Smooth muscle cell of the brain vasculature (primary cell): ENCODE results near the gene ROPN1B.

Experiments
- DNase-seq: peaks from one replicate; pipeline ENCODE4 v3.0.0-alpha.2; 2012; ENCODE audit warnings: low read depth, low spot score

ROPN1B gene

DNA sequence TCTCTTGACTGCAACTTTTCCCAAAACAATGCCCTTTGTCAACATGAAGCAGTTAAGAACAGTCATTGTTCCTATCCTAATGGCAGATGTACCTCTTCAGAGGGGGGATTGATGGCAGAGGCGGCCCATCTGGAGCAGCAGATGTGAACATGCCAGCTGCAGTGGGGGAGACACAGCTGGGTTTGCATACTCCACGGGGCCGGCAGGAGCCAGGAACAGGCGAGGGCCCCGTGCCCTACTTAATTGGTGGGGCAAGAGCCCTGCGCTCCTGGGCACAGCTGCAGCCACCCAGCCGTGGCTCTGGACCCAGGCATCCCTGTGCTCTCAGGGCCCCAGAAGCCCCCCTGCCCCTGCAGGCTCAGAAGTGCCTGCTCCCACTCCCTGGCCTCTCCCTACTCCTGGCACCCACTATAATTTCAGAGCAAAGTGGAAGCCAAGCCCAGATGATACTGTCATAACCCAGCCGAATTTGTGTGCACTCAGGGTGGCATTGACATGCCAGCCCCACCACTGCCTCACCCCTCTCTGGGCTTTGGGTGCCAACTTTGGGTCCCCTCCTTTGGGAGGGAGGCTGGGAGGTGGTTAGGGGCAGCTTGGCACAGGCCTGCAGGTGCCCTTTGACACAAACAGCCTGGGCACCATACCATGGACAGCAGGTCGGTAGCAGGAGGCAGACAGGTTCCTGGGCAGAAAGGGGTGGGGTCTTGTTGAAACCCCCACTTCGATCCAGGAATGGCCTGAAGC lies 34.6 kb downstream of the ROPN1B start:
- DNase-seq = no peak

DNA sequence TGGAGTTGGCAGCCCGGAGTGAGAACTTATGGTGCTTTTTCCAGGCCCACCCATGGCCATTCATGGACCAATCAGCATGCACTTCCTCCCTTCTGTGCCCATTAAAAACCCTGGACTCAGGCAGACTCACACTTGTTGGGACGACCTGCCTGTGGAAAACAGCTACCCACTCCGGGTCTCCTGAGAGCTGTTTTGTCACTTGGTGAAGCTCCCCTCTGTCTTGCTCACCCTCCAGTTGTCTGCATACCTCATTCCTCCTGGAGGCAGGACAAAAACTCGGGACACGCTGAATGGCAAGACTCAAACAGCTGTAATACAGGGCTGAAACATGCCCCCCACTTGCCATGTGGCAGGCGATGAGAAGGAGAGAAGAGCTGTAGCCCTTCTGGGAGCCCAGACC lies 35.2 kb downstream of the ROPN1B start:
- no peak for DNase-seq

DNA sequence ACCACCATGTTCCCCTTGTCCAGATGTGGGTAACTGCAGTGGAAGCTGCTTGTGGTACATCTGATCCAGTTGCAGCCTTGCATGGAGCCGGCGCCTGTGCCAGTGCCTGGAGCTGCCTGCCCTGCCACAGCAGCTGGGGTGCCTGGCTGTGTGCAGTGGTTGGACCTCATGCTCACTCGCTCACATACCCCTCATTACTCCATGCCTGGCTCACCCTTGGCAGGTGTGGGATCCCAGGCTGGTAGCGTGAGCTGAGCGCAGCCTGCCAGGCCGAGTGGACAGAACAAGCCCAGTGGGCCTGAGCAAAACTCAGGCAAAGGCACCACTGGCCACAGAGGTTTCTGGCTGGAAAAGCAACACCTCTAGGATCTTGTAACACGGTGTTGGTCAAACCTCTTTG lies 35.7 kb downstream of the ROPN1B start:
- no peak for DNase-seq

DNA sequence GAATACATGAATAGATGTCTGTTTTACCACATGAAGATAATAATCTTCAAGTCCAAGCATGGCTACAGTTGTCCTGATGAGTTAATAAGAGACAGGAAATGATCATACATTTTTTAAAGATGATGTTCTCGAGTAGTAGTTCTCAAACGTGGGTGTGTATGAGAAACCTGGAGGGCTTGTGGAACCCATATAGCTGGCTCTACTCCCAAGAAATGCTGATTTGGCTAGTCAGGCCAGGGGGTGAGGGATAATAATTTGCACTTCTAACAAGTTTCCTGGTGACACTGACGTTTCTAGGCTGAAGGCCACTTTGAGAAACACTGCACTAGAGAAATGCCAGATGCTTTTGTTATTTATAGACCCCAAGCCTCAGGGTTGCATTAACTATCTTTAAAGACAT lies 37.0 kb downstream of the ROPN1B start:
- no peak for DNase-seq

DNA sequence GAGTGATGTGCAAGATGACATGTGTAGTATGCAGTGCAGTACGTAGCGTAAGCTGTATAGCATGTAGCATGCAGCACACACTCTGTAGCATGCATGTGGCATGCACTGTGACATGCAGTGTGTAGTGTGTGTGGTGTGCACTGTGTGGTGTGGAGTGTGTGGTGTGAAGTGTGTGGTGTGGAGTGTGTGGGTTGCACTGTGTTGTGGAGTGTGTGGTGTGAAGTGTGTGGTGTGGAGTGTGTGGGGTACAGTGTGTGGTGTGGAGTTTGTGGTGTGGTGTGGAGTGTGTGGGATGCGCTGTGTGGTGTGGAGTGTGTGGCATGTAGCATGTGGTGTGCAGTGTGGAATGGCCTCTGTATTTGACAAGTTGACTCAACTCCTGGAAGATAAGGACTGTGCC lies 39.2 kb downstream of the ROPN1B start:
- DNase-seq = no peak

DNA sequence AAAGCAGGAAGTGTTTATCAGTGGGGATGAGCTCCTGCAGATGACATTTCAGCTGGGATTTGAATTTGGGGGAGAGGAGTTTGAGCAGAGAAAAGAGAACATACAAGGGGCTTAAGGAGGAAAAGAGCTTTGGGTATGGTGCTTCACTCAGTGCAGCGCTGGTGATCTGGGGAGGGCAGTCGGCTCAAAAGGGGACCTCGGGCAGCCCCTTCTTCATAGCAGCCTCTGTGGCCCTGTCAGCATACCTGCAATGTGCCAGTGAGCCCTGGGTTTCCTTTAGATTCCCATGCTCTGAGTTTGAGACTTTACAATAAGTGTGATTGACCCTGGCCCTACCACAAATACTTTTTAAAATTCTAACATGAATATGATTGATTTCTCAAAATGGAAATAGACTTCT lies 40.2 kb downstream of the ROPN1B start:
- no peak for DNase-seq

DNA sequence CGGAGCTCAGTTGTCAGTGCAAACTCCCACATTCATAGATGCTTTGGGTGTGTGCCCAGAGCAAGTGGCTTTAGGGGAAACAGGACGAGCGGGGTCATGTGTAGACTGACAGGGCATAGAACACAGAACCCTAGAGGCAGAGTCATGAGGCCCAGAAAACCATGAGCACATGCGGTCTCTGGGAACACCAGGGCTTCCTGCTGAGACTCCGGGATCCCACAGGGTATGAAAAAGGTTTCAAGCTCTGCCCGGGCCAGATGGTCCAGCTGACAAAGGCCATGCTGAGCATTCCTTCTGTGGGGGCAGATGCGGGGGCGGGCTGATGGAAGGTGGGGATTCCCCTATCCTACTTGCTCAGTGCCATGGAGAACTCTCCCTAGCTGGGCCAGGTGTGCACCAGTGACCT lies 44.8 kb downstream of the ROPN1B start:
- peak; percentile 36 for DNase-seq

DNA sequence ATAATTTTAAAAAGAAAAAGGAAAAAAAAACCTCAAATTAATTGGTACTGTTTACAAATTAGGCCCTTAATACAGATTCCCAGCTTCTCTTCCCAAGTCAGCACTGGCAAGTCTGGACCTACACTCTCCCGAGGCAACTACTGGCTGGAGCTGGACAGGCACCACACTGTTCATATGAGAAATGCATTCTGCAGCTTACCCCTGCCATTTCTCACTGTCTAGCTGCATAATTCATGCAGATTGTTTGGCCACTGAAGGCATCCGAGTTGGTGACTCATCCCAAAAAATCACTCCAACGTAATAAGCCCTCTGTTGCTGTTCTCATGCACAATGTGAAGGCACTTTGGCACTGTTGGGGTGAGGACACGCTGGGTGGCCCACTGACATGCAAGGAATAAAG lies 45.3 kb downstream of the ROPN1B start:
- no peak for DNase-seq

DNA sequence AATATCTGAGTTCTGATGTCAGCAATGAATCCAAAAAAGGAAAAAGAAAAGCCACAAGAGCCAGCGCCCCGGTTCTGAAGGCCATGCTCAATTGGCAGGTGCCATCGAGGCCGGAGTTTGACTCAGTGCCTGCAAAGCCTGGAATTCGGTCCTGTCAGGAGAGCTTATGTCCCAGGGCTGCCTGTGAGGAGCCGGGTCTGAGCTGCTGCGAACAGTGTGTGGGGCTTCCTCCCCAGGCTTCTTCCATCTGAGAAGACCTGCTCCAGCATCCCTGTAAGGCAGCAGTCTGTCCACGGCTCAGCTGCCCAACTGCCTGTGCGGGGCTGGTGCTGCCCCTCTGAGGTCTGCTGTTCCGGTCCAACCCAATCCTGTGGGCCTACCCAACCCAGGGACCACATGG lies 46.1 kb downstream of the ROPN1B start:
- no peak for DNase-seq

DNA sequence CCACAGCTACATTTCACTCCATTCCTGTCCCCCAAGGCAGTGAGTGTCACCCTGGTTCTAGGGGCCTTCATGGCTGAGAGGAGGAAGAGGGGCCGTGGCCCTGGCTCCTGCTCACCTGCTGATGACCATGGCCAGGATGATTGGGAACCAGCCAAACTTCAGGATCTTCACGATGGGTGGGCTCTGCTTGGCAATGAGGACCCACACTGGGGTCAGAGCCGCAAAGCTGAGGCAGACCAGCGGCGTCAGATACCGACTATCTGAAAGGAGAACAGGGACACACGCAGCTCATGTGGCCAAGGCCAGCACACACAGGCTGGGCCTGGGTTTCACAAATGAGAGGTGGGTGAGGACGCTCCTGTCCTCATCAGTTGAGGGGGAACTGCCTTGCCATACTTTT lies 47.6 kb downstream of the ROPN1B start:
- DNase-seq = no peak

DNA sequence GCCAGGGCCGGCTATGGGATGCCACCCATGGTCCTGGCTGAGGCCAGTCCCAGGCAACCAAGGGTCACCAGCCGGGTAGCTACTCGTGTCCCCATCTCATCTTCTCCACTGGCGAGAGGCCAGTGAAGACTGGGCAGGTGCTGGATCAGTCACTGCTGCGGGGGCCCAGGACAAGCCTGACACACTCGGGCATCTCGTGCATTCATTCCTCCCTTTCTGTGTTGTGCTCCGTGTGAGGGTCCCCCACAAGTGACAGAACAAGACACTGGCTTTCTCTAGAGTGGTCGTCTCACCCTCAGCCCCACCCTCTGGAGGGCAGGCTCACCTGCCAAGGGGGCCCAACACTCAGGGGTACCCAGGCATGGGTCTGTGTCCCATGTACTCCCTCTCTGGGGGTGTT lies 48.4 kb downstream of the ROPN1B start:
- no peak for DNase-seq

DNA sequence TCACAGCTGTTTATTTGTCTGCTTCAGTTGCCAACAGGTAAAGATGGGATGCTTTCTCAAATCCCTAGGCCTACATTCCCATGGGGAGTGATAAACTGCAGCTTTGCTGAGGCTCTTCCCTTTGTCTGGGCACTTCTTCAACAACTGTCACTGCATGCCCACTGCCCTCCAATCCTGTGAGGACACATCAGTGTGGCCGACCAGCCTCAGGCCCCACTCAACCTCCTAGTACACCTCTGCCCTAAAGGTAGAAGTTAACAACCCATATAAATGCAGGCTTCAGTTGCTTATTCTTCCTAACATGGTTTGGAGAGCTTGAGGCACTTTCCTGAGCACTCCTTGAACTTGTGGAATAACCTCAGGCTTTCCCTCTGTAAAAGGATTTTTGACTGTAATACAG lies 49.6 kb downstream of the ROPN1B start:
- DNase-seq = no peak

DNA sequence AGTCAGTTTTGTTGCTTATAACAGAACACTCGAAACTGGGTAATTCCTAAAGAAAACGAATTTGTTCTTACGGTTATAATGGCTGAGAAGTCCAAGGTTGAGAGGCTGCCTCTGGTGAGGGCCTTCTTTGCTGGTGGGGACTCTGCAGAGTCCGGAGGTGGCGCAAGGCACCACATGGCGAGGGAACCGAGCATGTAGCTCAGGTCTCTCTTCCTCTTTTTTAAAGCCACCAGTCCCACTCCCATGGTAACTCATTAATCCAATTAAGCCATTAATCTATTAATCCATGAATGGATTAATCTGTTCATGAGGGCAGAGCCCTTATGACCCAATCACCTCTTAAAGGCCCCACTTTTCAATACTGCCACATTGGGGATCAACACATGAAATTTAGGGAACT lies 50.0 kb downstream of the ROPN1B start:
- DNase-seq = no peak

DNA sequence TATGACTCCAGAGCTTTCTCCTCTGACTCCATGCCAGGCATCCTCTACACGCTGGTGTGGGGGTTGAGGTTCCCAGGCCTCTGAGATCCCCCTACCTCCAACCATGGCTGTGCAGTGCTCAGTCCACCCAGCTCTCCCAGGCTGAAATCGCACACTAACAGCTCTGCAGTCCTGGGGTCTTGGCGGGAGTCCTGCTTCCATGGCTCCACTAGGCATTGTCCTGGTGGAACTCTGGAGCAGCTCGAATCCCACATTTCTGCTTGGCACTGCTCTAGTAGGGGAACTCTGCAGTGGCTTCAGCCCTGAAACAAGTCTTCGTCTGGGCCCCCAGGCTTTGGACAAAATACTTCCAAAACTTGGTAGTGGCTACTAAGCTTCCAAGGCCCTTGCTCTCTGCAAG lies 50.7 kb downstream of the ROPN1B start:
- DNase-seq = no peak

DNA sequence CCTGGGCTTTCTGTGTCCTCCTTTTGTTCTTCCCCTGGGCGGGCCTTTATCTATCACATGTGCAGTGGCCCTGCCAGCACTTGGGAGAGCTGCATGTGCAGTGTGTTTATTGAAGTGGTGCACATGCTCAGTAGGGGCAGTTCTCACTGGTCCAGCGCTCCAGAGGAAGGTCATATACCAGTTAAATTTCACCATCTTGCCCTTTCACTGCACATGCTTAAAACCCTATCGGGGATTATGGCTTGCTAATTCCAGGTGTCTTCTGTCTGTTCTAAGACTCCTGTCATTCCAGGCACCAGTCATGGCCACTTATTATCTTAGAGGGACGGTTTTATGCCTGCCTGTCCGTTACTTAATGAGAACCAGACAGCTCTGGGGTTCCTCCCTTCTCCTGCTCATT lies 52.2 kb downstream of the ROPN1B start:
- no peak for DNase-seq

DNA sequence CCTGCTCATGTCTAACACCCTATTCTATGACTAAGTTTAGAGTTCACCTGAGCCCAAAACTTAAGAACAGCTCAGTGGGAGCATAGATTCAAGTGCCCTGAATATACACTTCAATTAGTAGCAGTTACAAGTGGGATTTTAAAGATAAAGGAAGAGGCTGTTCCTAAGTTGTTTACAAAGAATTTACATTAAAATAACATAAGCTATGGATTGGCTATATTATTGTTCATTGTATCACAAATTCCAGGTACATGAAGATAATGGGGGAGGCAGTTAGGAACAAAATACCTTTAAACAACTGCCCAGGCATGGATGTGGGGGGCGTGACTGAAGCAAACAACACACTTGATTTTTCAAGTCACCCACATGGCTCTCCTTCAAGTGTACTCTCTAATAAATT lies 52.7 kb downstream of the ROPN1B start:
- DNase-seq = no peak

DNA sequence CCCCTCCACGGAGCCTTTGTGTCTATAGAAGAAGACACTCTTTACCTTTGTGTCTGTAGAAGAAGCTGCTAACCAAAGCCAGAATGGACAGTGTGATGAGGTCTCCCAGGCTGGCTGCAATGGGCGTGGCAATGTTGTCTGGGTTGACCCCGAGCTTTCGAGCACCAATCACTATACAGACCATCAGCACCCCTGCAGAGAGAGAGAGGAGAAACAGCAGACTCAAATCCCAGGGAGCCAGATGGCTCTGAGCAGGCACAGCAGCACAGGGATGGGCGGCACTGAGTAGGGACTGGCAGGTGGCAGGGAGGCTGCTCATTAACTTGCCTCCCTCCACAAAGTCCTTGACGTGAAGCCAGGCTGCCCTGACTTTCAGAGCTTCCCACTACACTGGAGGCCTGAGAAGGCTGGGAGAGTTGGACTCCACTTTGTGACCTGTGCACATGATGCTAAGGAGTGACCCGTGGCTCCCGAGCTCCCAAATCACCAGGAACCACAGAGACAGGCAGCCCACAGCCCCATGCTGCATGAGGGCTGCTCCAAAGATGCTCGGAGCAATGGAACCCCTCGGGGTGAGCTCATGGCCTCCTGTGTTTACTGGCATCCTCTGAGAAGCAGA lies 53.9 kb downstream of the ROPN1B start:
- DNase-seq = no peak

DNA sequence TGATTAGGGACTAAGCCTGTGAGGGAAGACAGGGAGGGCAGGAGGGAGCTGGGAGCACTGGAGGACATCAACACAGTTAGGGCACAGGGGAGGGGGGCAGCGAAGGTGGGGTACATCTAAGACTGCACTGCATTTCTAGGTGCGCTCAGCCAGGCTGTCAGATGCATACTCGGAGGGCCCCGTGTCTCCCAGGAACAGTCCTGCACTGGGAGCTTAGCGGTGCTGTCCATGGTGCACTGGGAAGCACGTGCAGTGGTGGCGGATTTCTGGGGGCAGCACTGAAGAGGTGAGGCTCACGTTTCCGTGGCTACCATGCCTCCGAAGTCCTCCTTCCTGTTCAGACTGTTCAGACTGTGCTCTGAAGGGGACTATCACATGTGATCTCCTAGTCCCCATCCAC lies 54.4 kb downstream of the ROPN1B start:
- DNase-seq = no peak

DNA sequence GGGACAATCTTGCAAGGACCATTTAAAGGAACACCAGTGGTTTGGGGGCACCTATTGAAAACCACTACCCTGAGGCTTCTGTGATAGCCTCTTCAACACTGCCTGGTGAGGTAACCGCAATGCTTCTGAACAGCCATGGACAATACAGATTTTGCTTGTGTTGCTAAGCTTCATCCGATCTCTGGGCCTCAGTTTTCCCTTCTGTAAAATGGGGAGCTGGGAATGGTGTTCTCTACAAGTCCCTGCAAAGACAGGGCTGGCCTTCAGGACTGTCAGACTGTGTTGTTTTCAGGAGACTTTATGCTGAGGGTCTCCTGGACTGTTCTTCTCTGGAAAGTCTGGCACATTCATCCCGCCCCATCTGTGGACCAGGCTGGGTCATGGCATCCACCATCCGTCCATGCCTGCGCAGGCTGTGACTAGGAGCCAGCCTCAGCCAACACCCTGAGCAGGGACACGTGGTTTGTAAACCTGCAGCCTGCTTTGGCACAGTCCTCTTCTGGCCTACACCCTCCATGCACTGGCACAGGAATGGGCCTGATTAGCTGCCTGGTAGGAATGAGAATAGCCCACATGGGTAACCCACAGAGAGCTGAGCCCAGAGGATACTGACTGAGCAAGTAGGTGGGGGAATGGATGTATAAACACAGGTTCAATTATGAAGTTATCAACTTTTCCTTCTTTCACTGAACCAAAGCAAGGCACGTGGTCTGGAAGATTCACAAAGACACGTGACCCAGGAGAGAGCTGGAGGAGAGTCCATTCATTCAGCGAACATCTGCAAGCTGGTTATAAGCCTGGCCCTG lies 55.3 kb downstream of the ROPN1B start:
- no peak for DNase-seq

DNA sequence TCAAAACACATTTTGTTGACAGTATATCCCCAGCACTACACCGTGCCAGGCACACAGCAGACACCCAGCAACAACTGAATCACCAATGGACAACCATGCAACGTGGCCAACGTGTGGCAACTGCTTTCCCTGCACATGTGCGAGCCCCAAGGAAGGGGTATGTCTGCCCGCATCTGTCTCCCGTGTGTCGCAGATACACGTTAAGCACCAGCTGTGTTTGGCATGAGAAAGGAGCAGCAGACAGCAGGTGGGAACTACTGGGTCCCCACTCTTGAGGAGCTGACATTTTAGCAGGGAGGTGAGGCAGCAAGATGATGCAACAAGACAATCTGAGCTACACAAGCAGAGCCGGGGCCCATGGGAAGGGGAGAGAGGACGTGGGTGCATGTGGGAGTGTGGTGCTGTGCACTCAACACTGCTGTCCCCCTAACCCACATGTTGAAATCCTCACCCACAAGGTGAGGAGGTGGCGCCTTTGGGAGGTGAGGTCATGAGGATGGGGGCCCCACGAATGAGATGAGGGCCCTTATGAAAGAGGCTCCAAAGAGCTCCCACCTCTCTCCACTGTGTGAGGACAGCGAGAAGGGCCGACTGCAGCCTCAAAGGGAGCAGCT lies 56.2 kb downstream of the ROPN1B start:
- no peak for DNase-seq

DNA sequence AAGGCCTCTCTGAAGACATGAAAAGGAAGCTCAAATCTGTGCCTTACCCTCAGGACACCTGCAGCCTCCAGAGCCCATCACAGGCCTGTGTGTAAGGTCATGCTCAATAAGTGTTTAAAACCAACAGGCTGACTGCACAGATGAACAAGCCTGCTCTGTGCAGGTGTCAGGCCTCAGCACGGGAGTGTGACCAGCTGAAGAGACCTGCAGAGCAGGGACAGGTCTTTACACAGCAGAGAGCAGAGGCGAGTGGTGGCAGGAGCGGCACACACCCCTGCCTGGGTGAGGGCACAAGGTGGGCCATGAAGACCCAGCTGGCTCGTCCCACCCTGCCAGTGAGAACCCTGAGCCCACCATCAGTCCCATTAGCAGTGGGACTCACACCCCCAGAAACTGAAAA lies 56.9 kb downstream of the ROPN1B start:
- no peak for DNase-seq

DNA sequence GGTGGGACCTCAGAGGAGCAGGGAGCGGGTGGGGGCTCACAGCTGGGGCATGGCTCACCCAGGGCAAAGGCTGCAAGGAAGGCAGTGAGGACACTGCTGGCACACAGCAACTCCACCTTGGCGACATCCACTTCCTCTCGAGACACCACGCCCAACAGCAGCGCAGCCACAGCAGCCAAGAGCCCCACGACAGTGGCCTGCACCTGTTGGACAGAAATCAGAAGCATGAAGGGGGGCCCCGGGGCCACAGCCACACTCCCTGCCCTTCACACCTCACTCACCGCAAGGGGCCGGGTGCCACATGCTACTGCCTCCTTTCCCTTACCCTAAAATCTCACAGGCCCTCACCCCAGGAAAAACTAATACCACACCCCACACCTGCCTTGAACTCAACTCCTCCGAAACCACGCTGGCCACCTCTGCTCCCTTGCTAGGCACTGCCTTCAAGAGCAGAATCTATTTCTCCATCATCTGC lies 57.3 kb downstream of the ROPN1B start:
- no peak for DNase-seq
